GM23338 (cell line): Measurements from ENCODE around the gene PPAN. TPM values are rescaled to one million over a fixed set of nuclear protein-coding genes. Genes with fewer than 3 reads are reported as not detected.

Experiments
- ATAC-seq: fragments of 200-7000 bp; cut with Tn5 transposase; 3 replicates; pipeline ENCODE4 v1.9.1; 2020
- DNase-seq: peaks from one replicate; pipeline ENCODE4 v3.0.0-alpha.2; 2015; ENCODE audit warnings: low spot score
- H2AFZ ChIP-seq: fragments of 200-600 bp; sonication (generic); 2 replicates; pipeline ENCODE4 v1.8.0; 2016; ENCODE audit warnings: antibody characterized with exemption, mild to moderate bottlenecking, moderate library complexity
- H3F3A ChIP-seq: fragments of 200-600 bp; sonication (generic); replicated peaks from 2 replicates; pipeline ENCODE4 v1.8.0; 2017; ENCODE audit warnings: antibody characterized with exemption, mixed run types, low read depth
- H3K27ac ChIP-seq: fragments of 200-600 bp; sonication (generic); 2 replicates; pipeline ENCODE4 v1.6.1; 2016; ENCODE audit warnings: low read depth
- H3K27me3 ChIP-seq: fragments of 200-600 bp; sonication (generic); 2 replicates; pipeline ENCODE4 v1.8.0; 2016; ENCODE audit warnings: mild to moderate bottlenecking, mixed run types, moderate library complexity; ENCODE audit not compliant: insufficient read depth
- H3K36me3 ChIP-seq: fragments of 200-600 bp; sonication (generic); 2 replicates; pipeline ENCODE4 v1.8.0; 2016; ENCODE audit warnings: mild to moderate bottlenecking; ENCODE audit not compliant: insufficient read depth
- H3K4me1 ChIP-seq: fragments of 200-600 bp; sonication (generic); 2 replicates; pipeline ENCODE4 v1.8.0; 2016; ENCODE audit warnings: mild to moderate bottlenecking, moderate library complexity; ENCODE audit not compliant: insufficient read depth
- H3K4me2 ChIP-seq: fragments of 200-600 bp; sonication (generic); 2 replicates; pipeline ENCODE4 v1.7.1; 2017; ENCODE audit warnings: mixed run types
- H3K4me3 ChIP-seq: fragments of 200-600 bp; sonication (generic); 2 replicates; pipeline ENCODE4 v1.6.1; 2016; ENCODE audit warnings: mixed run types
- H3K79me2 ChIP-seq: fragments of 200-600 bp; sonication (generic); replicated peaks from 2 replicates; pipeline ENCODE4 v1.8.0; 2017; ENCODE audit warnings: mild to moderate bottlenecking; ENCODE audit not compliant: insufficient read depth
- H3K9me2 ChIP-seq: fragments of 200-600 bp; sonication (generic); 2 replicates; pipeline ENCODE4 v1.8.0; 2017; ENCODE audit not compliant: insufficient read depth
- H4K20me1 ChIP-seq: fragments of 200-600 bp; sonication (generic); replicated peaks from 2 replicates; pipeline ENCODE4 v1.8.0; 2017; ENCODE audit warnings: mild to moderate bottlenecking; ENCODE audit not compliant: insufficient read depth
- H3K27ac Mint-ChIP-seq: 2 replicates; pipeline ENCODE4 v1.8.0; 2020; ENCODE audit warnings: inconsistent platforms, mild to moderate bottlenecking, moderate library complexity, mixed read lengths
- H3K27me3 Mint-ChIP-seq: 3 replicates; pipeline ENCODE4 v1.8.0; 2022; ENCODE audit warnings: low read depth, mild to moderate bottlenecking, moderate library complexity, mixed read lengths, inconsistent platforms; ENCODE audit not compliant: insufficient read depth, poor library complexity
- H3K36me3 Mint-ChIP-seq: 3 replicates; pipeline ENCODE4 v1.8.0; 2021; ENCODE audit warnings: low read depth, mild to moderate bottlenecking, inconsistent platforms, moderate library complexity, mixed read lengths
- H3K4me1 Mint-ChIP-seq: 3 replicates; pipeline ENCODE4 v1.8.0; 2020; ENCODE audit warnings: mild to moderate bottlenecking, inconsistent platforms, mixed read lengths
- H3K4me3 Mint-ChIP-seq: 3 replicates; pipeline ENCODE4 v1.8.0; 2021; ENCODE audit warnings: moderate library complexity, mild to moderate bottlenecking, inconsistent platforms, mixed read lengths
- H3K9me3 Mint-ChIP-seq: 3 replicates; pipeline ENCODE4 v1.8.0; 2020; ENCODE audit warnings: moderate library complexity, mild to moderate bottlenecking, inconsistent platforms, mixed read lengths
- CREB1 ChIP-seq: fragments of 250-450 bp; sonication (Bioruptor Pico); IDR thresholded peaks from 2 replicates; pipeline ENCODE4 v1.5.0; 2020; ENCODE audit warnings: low read depth, mild to moderate bottlenecking, moderate library complexity
- EZH2 ChIP-seq: fragments of 200-600 bp; sonication (generic); IDR thresholded peaks from one replicate; pipeline ENCODE4 v1.8.0; 2017; ENCODE audit warnings: antibody characterized with exemption, mild to moderate bottlenecking, low read depth; ENCODE audit not compliant: unreplicated experiment
- EZH2phosphoT487 ChIP-seq: fragments of 200-600 bp; sonication (generic); IDR thresholded peaks from one replicate; pipeline ENCODE4 v1.8.1; 2018; ENCODE audit warnings: antibody characterized with exemption; ENCODE audit not compliant: unreplicated experiment
- POLR2AphosphoS5 ChIP-seq: IDR thresholded peaks from 2 replicates; pipeline ENCODE4 v1.6.1; 2016; ENCODE audit warnings: antibody characterized with exemption, low read depth
- REST ChIP-seq: IDR thresholded peaks from one replicate; pipeline ENCODE4 v1.6.1; 2018; ENCODE audit warnings: antibody characterized with exemption; ENCODE audit not compliant: unreplicated experiment
- STAT1 ChIP-seq: IDR thresholded peaks from one replicate; pipeline ENCODE4 v1.6.1; 2016; ENCODE audit warnings: antibody characterized with exemption; ENCODE audit not compliant: unreplicated experiment
- ZNF114 ChIP-seq: fragments of 250-450 bp; sonication (Bioruptor Pico); IDR thresholded peaks from 2 replicates; pipeline ENCODE4 v1.5.0; 2020; ENCODE audit warnings: mild to moderate bottlenecking, moderate library complexity
- polyA plus RNA-seq: library from polyadenylated mRNA; unstranded; fragments of >200 nt; fragmentation: Nextera tagmentation; extraction: Ambion mirVana; gene quantifications from 2 replicates; pipeline ENCODE4 v1.2.1, GENCODE V29; 2016
- total RNA-seq: library from RNA; depleted of rRNA; stranded (reverse); fragments of >200 nt; shearing (Covaris generic); gene quantifications from 2 replicates; pipeline ENCODE4 v1.2.3, GENCODE V29; 2014
- TF ChIP-seq, protein P1 (sequence below), 2 experiments: fragments of 200-600 bp in 1 of 2; sonication (generic) in 1 of 2; conservative IDR thresholded peaks; 2 replicates each; pipeline versions ENCODE4 v1.5.1 to v1.6.1; 2016 to 2017; ENCODE audit warnings: antibody characterized with exemption in 2 of 2, low read depth in 2 of 2, mild to moderate bottlenecking in 2 of 2, moderate library complexity in 1 of 2

The PPAN gene
- total and polyA plus RNA-seq, 2 experiments from 2014 or later: 71.8 to 81.9 TPM

GRCh38 chr19:10106100-10106936 lies at the start of gene PPAN (continued):
- TF ChIP-seq CREB1 (CRISPR knock-in tag) (peak; percentile 94), STAT1 (no peak), ZNF114 (CRISPR knock-in tag) (no peak), POLR2AphosphoS5 (peak; percentile 94)

- Histone ChIP-seq H3K4me3 (no peak overlapping the region), H3K36me3 (no peaks in the 10 kb centered on the region), H3K4me2 (no peak overlapping the region), H3K9me2 (no peaks in the 10 kb centered on the region), H3K4me1 (no peaks in the 10 kb centered on the region), H3F3A (no peaks in the 10 kb centered on the region), H3K79me2 (no peaks in the 10 kb centered on the region), H4K20me1 (no peaks in the 10 kb centered on the region), H3K27me3 (no peaks in the 10 kb centered on the region), H2AFZ (no peak overlapping the region), H3K27ac (no peak overlapping the region)
- no peak overlapping the region for H3K27ac Mint-ChIP-seq
- peaks cover 5% of the 10 kb centered on the region; the same call in 1 of the 3 replicates for H3K9me3 Mint-ChIP-seq
- TF ChIP-seq EZH2 (no peak), STAT1 (no peak), REST (peak; percentile 91)
- no peak overlapping the region for H3K4me3 Mint-ChIP-seq
- H3K4me1 Mint-ChIP-seq: no peaks in the 10 kb centered on the region
- H3K36me3 Mint-ChIP-seq: no peaks in the 10 kb centered on the region; the same call in 2 of the 3 replicates
- DNase-seq (peak; percentile 69), ATAC-seq (peak; percentile 93)
- H3K27me3 Mint-ChIP-seq: peaks cover 9% of the 10 kb centered on the region
Observed at GRCh38 chr19:10061717-10062310, 44.3 kb upstream of the PPAN start.

GRCh38 chr19:10068205-10068604 lies 38.0 kb upstream of the PPAN start:
- Mint-ChIP-seq H3K4me3 (no peak overlapping the region), H3K27ac (no peak overlapping the region)

More at GRCh38 chr19:10068205-10068604, 38.0 kb upstream of the PPAN start:
- H3K4me3 ChIP-seq: no peak overlapping the region
- no peaks in the 10 kb centered on the region for H3K36me3 ChIP-seq
- no peak overlapping the region; the same call in 1 of the 2 replicates for H2AFZ ChIP-seq
- Mint-ChIP-seq H3K4me1 (peaks cover 8% of the 10 kb centered on the region), H3K9me3 (peaks cover 16% of the 10 kb centered on the region), H3K27me3 (peaks cover 11% of the 10 kb centered on the region), H3K36me3 (peaks cover 5% of the 10 kb centered on the region; the same call in 1 of the 3 replicates)
- TF ChIP-seq EZH2phosphoT487: no peak
- TF ChIP-seq, protein P1, sequence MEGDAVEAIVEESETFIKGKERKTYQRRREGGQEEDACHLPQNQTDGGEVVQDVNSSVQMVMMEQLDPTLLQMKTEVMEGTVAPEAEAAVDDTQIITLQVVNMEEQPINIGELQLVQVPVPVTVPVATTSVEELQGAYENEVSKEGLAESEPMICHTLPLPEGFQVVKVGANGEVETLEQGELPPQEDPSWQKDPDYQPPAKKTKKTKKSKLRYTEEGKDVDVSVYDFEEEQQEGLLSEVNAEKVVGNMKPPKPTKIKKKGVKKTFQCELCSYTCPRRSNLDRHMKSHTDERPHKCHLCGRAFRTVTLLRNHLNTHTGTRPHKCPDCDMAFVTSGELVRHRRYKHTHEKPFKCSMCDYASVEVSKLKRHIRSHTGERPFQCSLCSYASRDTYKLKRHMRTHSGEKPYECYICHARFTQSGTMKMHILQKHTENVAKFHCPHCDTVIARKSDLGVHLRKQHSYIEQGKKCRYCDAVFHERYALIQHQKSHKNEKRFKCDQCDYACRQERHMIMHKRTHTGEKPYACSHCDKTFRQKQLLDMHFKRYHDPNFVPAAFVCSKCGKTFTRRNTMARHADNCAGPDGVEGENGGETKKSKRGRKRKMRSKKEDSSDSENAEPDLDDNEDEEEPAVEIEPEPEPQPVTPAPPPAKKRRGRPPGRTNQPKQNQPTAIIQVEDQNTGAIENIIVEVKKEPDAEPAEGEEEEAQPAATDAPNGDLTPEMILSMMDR (conservative IDR thresholded peaks at IDR 0.05; ENCODE audit: low read depth in 2 of 2): no peak
- 0 out of 2 replicates have a peak, but pooled peaks cover 6% of the 10 kb centered on the region for H3K4me1 ChIP-seq
- H3K9me2 ChIP-seq: peaks cover 5% of the 10 kb centered on the region; the same call in 1 of the 2 replicates
- H3F3A ChIP-seq: no peaks in the 10 kb centered on the region
- no peaks in the 10 kb centered on the region for H3K79me2 ChIP-seq
- no peak for DNase-seq
- no peak overlapping the region for H3K27ac ChIP-seq
- H3K27me3 ChIP-seq: no peaks in the 10 kb centered on the region
- H4K20me1 ChIP-seq: no peaks in the 10 kb centered on the region
- no peak for ATAC-seq
- H3K4me2 ChIP-seq: no peak overlapping the region
